ENCODE measurements around the gene BEGAIN.

- TF ChIP-seq POLR2A (IDR thresholded peaks at IDR 0.05; ENCODE audit: low read depth, low read length) (no peak), POLR2AphosphoS5 (IDR thresholded peaks at IDR 0.05; ENCODE audit: low read depth, low read length) (no peak), TAF1 (IDR thresholded peaks at IDR 0.05; ENCODE audit: borderline replicate concordance, low read depth, low read length) (no peak)
Measured at GRCh38 chr14:100582496-100583165, 4.6 kb downstream of the BEGAIN start.

Data from GM12892 (cell line).